Activated CD4-positive, alpha-beta T cell treated with anti-CD3 and anti-CD28 coated beads for 36 hours (primary cell): ENCODE results near the gene RHBG. TPM values are rescaled to one million over a fixed set of nuclear protein-coding genes. Genes with fewer than 3 reads are reported as not detected.
"Not testable (repeated sequence)": the region's sequence is repeated elsewhere in the genome, so short reads cannot be mapped to it uniquely, and the experiment has no call there.

Experiments used
- ATAC-seq: fragments of 200-7000 bp; cut with Tn5 transposase; one replicate; pipeline ENCODE4 v1.10.0; 2021; ENCODE audit warnings: mild to moderate bottlenecking, moderate library complexity
- CTCF ChIA-PET: fragments of 350-600 bp; sonication (Branson Sonifier 250); formaldehyde crosslinking; loops from one replicate; lab custom pipeline; 2021; ENCODE audit warnings: antibody characterized with exemption; lab: Charles Lee
- POLR2A ChIA-PET: fragments of 350-600 bp; sonication (Branson Sonifier 250); formaldehyde crosslinking; loops from one replicate; lab custom pipeline; 2021; ENCODE audit warnings: antibody characterized with exemption, inconsistent platforms; lab: Charles Lee
- DNase-seq: peaks from one replicate; pipeline ENCODE4 v3.0.0-alpha.2; 2020
- H3K27ac Mint-ChIP-seq: one replicate; pipeline ENCODE4 v1.8.0; 2021; ENCODE audit warnings: mixed read lengths
- H3K27me3 Mint-ChIP-seq: one replicate; pipeline ENCODE4 v1.8.0; 2021; ENCODE audit warnings: mixed read lengths
- H3K36me3 Mint-ChIP-seq: one replicate; pipeline ENCODE4 v1.8.0; 2021; ENCODE audit warnings: low read depth, mixed read lengths
- H3K4me1 Mint-ChIP-seq: one replicate; pipeline ENCODE4 v1.8.0; 2021; ENCODE audit warnings: mixed read lengths
- H3K4me3 Mint-ChIP-seq: one replicate; pipeline ENCODE4 v1.8.0; 2021; ENCODE audit warnings: mild to moderate bottlenecking, moderate library complexity, mixed read lengths
- H3K9me3 Mint-ChIP-seq: one replicate; pipeline ENCODE4 v1.8.0; 2021; ENCODE audit warnings: low read depth, mixed read lengths
- intact Hi-C, 2 experiments: fragments of 100-400 bp; cut with DNase I in 1 of 2; cut with micrococcal nuclease in 1 of 2; formaldehyde crosslinking; loops; one replicate each; pipeline versions ENCODE4 v1.14.2 to v1.15.1; 2022 to 2024; cut with DNase I, micrococcal nuclease
- total RNA-seq, 2 experiments: library from RNA; stranded (reverse); gene quantifications; one replicate each; pipeline ENCODE4 v1.2.3, GENCODE V29; 2021

The RHBG gene, protein sequence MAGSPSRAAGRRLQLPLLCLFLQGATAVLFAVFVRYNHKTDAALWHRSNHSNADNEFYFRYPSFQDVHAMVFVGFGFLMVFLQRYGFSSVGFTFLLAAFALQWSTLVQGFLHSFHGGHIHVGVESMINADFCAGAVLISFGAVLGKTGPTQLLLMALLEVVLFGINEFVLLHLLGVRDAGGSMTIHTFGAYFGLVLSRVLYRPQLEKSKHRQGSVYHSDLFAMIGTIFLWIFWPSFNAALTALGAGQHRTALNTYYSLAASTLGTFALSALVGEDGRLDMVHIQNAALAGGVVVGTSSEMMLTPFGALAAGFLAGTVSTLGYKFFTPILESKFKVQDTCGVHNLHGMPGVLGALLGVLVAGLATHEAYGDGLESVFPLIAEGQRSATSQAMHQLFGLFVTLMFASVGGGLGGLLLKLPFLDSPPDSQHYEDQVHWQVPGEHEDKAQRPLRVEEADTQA
- not detected for total RNA-seq

- peak; percentile 51 for ATAC-seq
- Mint-ChIP-seq H3K4me1 (peaks cover 2% of the 10 kb centered on the region), H3K27ac (no peak within 1 kb of the TSS), H3K4me3 (peak within 1 kb of the TSS; percentile 47), H3K27me3 (peaks cover 23% of the 10 kb centered on the region), H3K9me3 (no peaks in the 10 kb centered on the region), H3K36me3 (no peaks in the 10 kb centered on the region)
- POLR2A ChIA-PET: no interaction called here
- peak; percentile 35 for DNase-seq
- CTCF ChIA-PET: interaction anchor here (0.6 to 1.4 kb wide), 2 partner anchors 16 to 253 kb away, joined by 3 to 7 read pairs; no protein-coding TSS in a partner anchor
- intact Hi-C loops: loop anchor here in 1 of 2 experiments (2.0 kb wide), 1 partner anchor 20 kb away; no protein-coding TSS in a partner anchor
These were observed at the start of gene RHBG for GRCh38 chr1:156368889-156369684. RHBG (plus strand) TSS chr1:156369211; CDS start chr1:156369250, 39 bp downstream.

GRCh38 chr1:156319664-156320063 is 49.3 kb upstream of the RHBG start:
- POLR2A ChIA-PET: no interaction called here
- CTCF ChIA-PET: interaction anchor here (0.7 to 2.8 kb wide), 19 partner anchors 9 to 289 kb away, joined by 3 to 13 read pairs (median 5); partner anchors contain the start of genes CCT3, TMEM79 and TSACC
- Mint-ChIP-seq H3K36me3 (peaks cover 58% of the 10 kb centered on the region), H3K27me3 (no peaks in the 10 kb centered on the region), H3K4me3 (no peak overlapping the region), H3K9me3 (no peaks in the 10 kb centered on the region), H3K27ac (no peak overlapping the region), H3K4me1 (no peaks in the 10 kb centered on the region)
- DNase-seq (peak; percentile 38), ATAC-seq (no peak)
- intact Hi-C loops: loop anchor here (1.0 to 10.0 kb wide), 4 partner anchors 173 to 229 kb away; no protein-coding TSS in a partner anchor

DNA sequence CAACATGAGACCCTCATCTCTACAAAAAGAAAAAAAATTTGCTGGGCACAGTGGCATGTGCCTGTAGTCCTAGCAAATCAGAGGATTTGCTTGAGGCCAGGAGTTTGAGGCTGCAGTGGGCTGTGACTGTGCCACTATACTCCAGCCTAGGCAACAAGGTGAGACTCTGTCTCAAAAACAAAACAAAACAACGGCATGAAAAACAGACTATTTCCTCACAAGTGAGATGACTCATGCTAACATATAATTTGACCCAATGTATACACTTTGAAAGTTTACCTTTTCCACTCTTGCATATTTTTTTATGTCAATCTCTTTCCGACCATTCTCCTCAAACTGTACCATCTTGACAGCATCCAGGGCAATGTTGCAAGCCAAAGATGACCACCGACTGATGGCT is 48.5 kb upstream of the RHBG start:
- Mint-ChIP-seq H3K9me3 (no peaks in the 10 kb centered on the region), H3K27me3 (no peaks in the 10 kb centered on the region), H3K36me3 (peaks cover 59% of the 10 kb centered on the region), H3K4me3 (no peak overlapping the region), H3K4me1 (no peaks in the 10 kb centered on the region), H3K27ac (no peak overlapping the region)
- DNase-seq: no peak
- ChIA-PET CTCF (interaction anchor here (1.0 to 1.8 kb wide), 4 partner anchors 13 to 289 kb away, joined by 3 to 5 read pairs (median 4); no protein-coding TSS in a partner anchor), POLR2A (no interaction called here)
- ATAC-seq: no peak
- intact Hi-C loops: loop anchor here in 1 of 2 experiments (1.0 kb wide), 1 partner anchor 179 kb away; no protein-coding TSS in a partner anchor

DNA sequence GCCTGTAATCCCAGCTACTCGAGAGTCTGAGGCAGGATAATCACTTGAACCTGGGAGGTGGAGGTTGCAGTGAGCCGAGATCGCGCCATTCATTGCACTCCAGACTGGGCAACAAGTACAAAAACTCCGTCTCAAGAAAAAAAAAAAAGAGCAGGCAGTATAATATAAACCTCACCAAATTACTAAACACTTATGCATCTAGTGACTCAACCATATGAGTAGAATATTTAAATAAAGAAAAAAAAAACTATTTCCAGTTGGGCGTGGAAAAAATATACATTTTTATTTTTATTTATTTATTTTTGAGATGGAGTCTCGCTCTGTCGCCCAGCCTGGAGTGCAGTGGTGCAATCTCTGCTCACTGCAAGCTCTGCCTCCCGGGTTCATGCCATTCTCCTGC is 45.8 kb upstream of the RHBG start:
- DNase-seq, H3K4me3 Mint-ChIP-seq, H3K4me1 Mint-ChIP-seq, ATAC-seq, intact Hi-C loops, H3K27ac Mint-ChIP-seq, H3K27me3 Mint-ChIP-seq, H3K9me3 Mint-ChIP-seq: not testable (repeated sequence)
- POLR2A ChIA-PET: interaction anchor here (0.6 kb wide), 1 partner anchor 19 kb away, joined by 3 read pairs; no protein-coding TSS in a partner anchor
- H3K36me3 Mint-ChIP-seq: peaks cover 51% of the 10 kb centered on the region
- CTCF ChIA-PET: interaction anchor here (0.7 to 1.5 kb wide), 3 partner anchors 13 to 178 kb away, joined by 3 read pairs; no protein-coding TSS in a partner anchor

- POLR2A ChIA-PET: interaction anchor here (0.6 kb wide), 1 partner anchor 11 kb away, joined by 3 read pairs; no protein-coding TSS in a partner anchor
- ATAC-seq: no peak
- intact Hi-C loops: loop anchor here in 1 of 2 experiments (5.0 kb wide), 2 partner anchors 189 to 424 kb away; partner anchors contain the start of gene RIT1
These were observed 32.8 kb upstream of the RHBG start for GRCh38 chr1:156336242-156336641.

DNA sequence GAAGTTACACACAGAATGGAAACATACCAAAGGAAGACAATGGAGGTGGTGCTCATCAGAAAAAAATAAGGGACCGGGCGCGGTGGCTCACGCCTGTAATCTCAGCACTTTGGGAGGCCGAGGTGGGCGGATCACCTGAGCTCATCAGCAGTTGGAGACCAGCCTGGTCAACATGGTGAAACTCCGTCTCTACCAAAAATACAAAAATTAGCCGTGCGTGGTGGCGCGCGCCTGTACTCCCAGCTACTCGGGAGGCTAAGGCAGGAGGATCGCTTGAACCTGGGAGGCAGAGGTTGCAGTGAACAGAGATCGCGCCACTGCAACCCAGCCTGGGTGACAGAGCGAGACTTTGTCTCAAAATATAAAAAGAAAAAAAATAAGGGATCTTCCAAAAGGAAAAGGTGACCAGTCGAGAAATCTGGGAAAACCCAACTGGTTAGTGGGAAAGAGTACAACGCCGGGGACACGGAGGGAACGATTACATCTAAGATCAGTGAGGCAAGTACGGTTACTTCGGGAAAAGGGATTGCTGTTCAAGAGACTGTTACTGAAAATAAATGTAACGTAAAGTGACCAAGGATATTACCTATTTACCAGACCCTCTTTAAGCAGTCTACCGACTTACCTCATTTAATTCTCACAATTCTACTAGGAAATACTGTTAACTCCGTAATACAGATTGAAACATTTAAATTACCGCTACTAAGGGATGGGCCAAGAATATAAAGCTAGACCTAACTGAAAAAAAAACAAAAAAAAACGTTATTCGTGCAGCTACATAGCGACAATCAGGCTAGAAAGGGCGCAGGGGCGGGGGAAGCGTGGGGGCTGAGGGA is 31.7 kb upstream of the RHBG start:
- Mint-ChIP-seq H3K36me3 (peaks cover 43% of the 10 kb centered on the region), H3K27ac (peak overlapping the region; percentile 96), H3K9me3 (no peaks in the 10 kb centered on the region), H3K4me1 (peaks cover 29% of the 10 kb centered on the region), H3K4me3 (peak overlapping the region; percentile 98), H3K27me3 (no peaks in the 10 kb centered on the region)
- CTCF ChIA-PET: interaction anchor here (0.6 to 1.6 kb wide), 16 partner anchors 9 to 1143 kb away, joined by 3 to 8 read pairs (median 3); partner anchors contain the start of genes MEF2D and SMG5
- intact Hi-C loops: loop anchor here in 1 of 2 experiments (5.0 kb wide), 2 partner anchors 190 to 425 kb away; partner anchors contain the start of gene RIT1
- DNase-seq: peak; percentile 17
- POLR2A ChIA-PET: interaction anchor here (0.6 to 0.7 kb wide), 4 partner anchors 55 to 91 kb away, joined by 3 read pairs; partner anchors contain the start of gene SMG5
- no peak for ATAC-seq

More at GRCh38 chr1:156336242-156336641, 32.8 kb upstream of the RHBG start:
- no peaks in the 10 kb centered on the region for H3K27me3 Mint-ChIP-seq
- DNase-seq: no peak
- peak overlapping the region; percentile 96 for H3K27ac Mint-ChIP-seq
- no peaks in the 10 kb centered on the region for H3K9me3 Mint-ChIP-seq
- peak overlapping the region; percentile 98 for H3K4me3 Mint-ChIP-seq
- peaks cover 29% of the 10 kb centered on the region for H3K4me1 Mint-ChIP-seq
- CTCF ChIA-PET: interaction anchor here (0.5 to 1.6 kb wide), 8 partner anchors 10 to 209 kb away, joined by 3 to 8 read pairs (median 3); no protein-coding TSS in a partner anchor
- H3K36me3 Mint-ChIP-seq: peaks cover 46% of the 10 kb centered on the region

DNA sequence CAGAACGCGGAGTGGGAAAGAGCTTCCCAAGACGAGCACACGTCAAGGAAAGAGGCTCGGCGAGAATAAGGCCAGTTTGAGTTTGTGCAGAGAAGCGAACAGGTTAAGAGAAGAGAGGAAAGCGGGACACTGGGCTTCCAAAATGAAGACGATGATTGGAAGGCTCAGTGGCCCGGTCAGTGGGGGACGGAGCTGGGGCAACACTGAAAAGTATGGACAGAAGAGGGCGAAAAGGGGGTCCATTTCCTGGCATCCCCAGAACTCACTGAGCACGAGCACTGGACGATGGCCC is 31.2 kb upstream of the RHBG start:
- intact Hi-C loops: loop anchor here (1.0 to 5.0 kb wide), 17 partner anchors 18 to 593 kb away; partner anchors contain the start of genes KHDC4 (in 2 of the 2), SMG5 (in 2 of the 2), ISG20L2 (in 1 of the 2) and MEF2D (in 1 of the 2)
- Mint-ChIP-seq H3K4me3 (peak overlapping the region; percentile 98), H3K27ac (peak overlapping the region; percentile 96), H3K9me3 (no peaks in the 10 kb centered on the region), H3K4me1 (peaks cover 29% of the 10 kb centered on the region), H3K36me3 (peaks cover 42% of the 10 kb centered on the region), H3K27me3 (no peaks in the 10 kb centered on the region)
- CTCF ChIA-PET: interaction anchor here (0.5 to 1.1 kb wide), 9 partner anchors 10 to 1144 kb away, joined by 3 to 5 read pairs (median 3); partner anchors contain the start of genes MEF2D and SMG5
- no peak for DNase-seq
- POLR2A ChIA-PET: interaction anchor here (0.6 kb wide), 1 partner anchor 70 kb away, joined by 3 read pairs; no protein-coding TSS in a partner anchor
- no peak for ATAC-seq

DNA sequence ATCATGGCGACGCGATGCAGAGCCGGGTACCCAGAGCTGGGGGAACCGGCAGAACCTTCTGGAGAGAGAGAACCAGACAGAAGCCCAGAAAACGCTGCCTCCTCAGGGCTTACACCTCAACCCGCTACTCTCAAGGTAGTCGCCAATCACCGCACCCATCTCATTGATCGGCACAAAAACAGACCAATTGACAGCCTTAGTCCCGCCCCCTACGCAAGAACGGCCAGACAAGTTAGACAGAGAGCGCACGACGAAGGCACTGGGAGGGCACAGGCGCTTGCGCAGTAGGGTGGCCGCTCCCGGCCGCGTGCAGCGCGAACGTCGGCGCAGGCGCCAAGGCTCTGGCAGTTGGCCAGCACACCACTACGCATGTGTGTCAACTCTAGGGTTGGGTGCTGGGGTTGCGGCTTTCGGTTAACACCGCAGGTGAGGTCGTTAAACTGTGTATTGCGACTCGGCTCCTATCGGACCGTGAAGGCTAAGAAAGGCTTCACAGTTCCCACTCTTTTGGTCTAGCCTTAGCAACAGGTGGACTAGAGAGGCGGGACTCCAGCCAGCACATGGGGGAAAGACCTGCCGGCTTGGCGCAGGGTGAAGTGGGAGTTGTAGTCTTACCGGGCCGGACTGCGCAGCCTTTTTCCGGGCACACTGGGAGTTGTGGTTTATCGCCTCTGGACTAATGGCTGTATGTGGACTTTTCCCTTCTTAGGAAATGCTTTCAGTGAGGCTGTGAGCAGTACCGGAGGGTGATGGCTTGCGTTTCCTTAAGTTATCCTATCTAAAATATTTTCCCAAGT is 30.6 kb upstream of the RHBG start, which contains the start of the genes CCT3 and TSACC:
Gene CCT3, minus strand, starts transcription at position 113 of the 797 bp plus-strand sequence. Its CDS starts 108 bp downstream, at position 5.
Gene TSACC, plus strand, starts transcription at position 347 of the 797 bp plus-strand sequence. CDS start 1,232 bp downstream, outside the sequence.
- H3K4me1 Mint-ChIP-seq: peaks cover 29% of the 10 kb centered on the region
- CTCF ChIA-PET: interaction anchor here (0.5 to 1.1 kb wide), 8 partner anchors 10 to 668 kb away, joined by 3 to 5 read pairs (median 3); partner anchors contain the start of genes MEF2D and SMG5
- peak; percentile 96 for ATAC-seq
- peaks cover 38% of the 10 kb centered on the region for H3K36me3 Mint-ChIP-seq
- peak within 1 kb of the TSS; percentile 96 for H3K27ac Mint-ChIP-seq
- POLR2A ChIA-PET: interaction anchor here (0.6 kb wide), 1 partner anchor 70 kb away, joined by 3 read pairs; no protein-coding TSS in a partner anchor
- no peaks in the 10 kb centered on the region for H3K27me3 Mint-ChIP-seq
- H3K4me3 Mint-ChIP-seq: peak within 1 kb of the TSS; percentile 98
- no peaks in the 10 kb centered on the region for H3K9me3 Mint-ChIP-seq
- intact Hi-C loops: loop anchor here (1.0 to 5.0 kb wide), 17 partner anchors 18 to 593 kb away; partner anchors contain the start of genes KHDC4 (in 2 of the 2), SMG5 (in 2 of the 2), ISG20L2 (in 1 of the 2) and MEF2D (in 1 of the 2)
- peak; percentile 99 for DNase-seq
